ENCODE results near the gene CA4. TPM values are rescaled to one million over a fixed set of nuclear protein-coding genes. Genes with fewer than 3 reads are reported as not detected.

The CA4 gene
- total RNA-seq, 3 donors from 2014 or later: 4.7 to 46.5 (median 12.3) TPM

DNA sequence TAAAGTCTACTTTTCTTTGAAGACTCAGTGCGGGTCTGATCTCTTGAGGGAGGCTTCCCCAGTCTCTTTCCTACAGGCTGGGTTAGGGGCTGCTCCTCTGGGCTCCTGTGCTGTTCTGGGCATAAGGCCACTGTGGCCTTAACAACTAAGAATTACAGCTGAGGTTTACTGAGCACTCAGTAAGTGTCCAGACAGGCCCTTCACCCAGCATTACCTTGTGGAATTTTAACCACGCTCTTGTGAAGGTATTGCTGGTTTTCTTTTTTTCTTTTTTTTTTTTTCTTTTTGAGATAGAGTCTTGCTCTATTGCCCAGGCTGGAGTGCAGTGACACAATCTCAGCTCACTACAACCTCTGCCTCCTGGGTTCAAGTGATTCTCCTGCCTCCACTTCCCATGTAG, 3.6 kb upstream of the CA4 start:
- H3K36me3 ChIP-seq: no peaks in the 10 kb centered on the region
- no peaks in the 10 kb centered on the region for H3K4me1 ChIP-seq
- H3K9me3 ChIP-seq: no peaks in the 10 kb centered on the region
- H3K4me3 ChIP-seq: no peak overlapping the region
- peaks cover 10 to 59% of the 10 kb centered on the region in 2 donors for H3K27me3 ChIP-seq
- intact Hi-C loops (cut with DNase I; ENCODE audit: low total_unique reads): loop anchor here (5.0 kb wide), 1 partner anchor 769 kb away; no protein-coding TSS in a partner anchor
- H3K27ac ChIP-seq: no peak overlapping the region
- TF ChIP-seq POLR2AphosphoS5 (IDR thresholded peaks at IDR 0.05): no peak
- DNase-seq (ENCODE audit: low spot score in 2 of 2): no peak

DNA sequence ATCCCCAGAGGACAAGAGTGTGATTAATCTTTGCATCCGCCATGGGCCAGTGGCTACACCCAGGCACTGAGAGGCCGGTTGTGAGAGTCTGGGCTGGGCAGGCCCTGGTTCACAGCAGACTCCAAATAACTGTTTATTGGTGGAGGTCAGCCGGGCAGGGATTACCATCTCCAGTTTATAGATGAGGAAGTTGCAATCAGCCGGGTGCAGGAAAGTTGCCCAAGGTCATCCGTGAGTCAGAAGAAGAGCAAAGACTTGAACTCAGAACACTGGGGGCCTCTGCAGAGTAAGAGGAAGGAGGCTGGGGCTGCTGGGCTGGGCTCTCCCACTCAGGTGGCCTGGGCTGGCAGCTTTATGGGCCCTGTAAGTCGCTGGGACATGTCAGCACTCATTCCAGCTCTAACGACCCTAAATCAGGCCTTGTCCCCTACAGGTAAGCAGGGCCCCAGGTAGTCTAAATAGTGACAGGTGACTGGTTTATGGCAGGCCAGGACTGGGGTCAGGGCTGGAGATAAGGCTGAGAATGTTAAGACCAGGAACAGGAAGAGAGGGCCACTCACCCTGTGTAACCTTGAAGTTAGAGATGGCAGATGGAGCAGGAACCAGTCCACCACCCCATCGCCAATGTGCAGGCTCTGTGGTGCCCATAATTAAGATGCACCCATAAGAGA, 2.1 kb upstream of the CA4 start:
- intact Hi-C loops (cut with DNase I; ENCODE audit: low total_unique reads): loop anchor here (5.0 kb wide), 1 partner anchor 770 kb away; no protein-coding TSS in a partner anchor
- no peaks in the 10 kb centered on the region for H3K9me3 ChIP-seq
- H3K27me3 ChIP-seq: peaks cover 7 to 62% of the 10 kb centered on the region in 2 donors
- no peaks in the 10 kb centered on the region for H3K4me1 ChIP-seq
- H3K4me3 ChIP-seq: no peak overlapping the region
- no peak for TF ChIP-seq POLR2A (IDR thresholded peaks at IDR 0.05)
- no peak for TF ChIP-seq POLR2AphosphoS5 (IDR thresholded peaks at IDR 0.05)
- TF ChIP-seq, protein P1, sequence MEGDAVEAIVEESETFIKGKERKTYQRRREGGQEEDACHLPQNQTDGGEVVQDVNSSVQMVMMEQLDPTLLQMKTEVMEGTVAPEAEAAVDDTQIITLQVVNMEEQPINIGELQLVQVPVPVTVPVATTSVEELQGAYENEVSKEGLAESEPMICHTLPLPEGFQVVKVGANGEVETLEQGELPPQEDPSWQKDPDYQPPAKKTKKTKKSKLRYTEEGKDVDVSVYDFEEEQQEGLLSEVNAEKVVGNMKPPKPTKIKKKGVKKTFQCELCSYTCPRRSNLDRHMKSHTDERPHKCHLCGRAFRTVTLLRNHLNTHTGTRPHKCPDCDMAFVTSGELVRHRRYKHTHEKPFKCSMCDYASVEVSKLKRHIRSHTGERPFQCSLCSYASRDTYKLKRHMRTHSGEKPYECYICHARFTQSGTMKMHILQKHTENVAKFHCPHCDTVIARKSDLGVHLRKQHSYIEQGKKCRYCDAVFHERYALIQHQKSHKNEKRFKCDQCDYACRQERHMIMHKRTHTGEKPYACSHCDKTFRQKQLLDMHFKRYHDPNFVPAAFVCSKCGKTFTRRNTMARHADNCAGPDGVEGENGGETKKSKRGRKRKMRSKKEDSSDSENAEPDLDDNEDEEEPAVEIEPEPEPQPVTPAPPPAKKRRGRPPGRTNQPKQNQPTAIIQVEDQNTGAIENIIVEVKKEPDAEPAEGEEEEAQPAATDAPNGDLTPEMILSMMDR (IDR thresholded peaks at IDR 0.05): no peak
- no peaks in the 10 kb centered on the region for H3K36me3 ChIP-seq
- DNase-seq (ENCODE audit: low spot score in 2 of 2): no peak
- H3K27ac ChIP-seq: no peak overlapping the region

DNA sequence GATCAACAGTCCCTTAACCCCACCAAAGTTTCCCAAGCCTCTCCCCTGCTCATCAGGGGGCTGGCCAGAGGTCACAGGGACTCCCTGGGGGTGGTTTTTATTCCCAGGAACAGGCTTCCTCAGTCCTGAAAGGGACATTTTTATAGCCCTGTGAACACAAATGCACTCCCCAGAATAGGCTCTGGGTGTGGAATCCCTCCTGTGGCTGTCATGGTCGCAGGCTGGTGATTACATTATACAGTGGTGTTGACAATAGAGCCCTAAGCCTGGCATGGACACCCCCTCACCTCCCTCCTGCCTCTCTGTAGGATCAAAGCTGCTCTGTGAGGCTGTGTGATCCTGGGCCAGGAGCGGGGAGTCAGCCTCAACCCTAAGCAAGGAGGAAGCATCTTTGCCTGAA, 1.4 kb upstream of the CA4 start:
- intact Hi-C loops (cut with DNase I; ENCODE audit: low total_unique reads): loop anchor here (5.0 kb wide), 1 partner anchor 771 kb away; no protein-coding TSS in a partner anchor
- Histone ChIP-seq H3K4me3 (no peak overlapping the region), H3K27ac (no peak overlapping the region)

DNA sequence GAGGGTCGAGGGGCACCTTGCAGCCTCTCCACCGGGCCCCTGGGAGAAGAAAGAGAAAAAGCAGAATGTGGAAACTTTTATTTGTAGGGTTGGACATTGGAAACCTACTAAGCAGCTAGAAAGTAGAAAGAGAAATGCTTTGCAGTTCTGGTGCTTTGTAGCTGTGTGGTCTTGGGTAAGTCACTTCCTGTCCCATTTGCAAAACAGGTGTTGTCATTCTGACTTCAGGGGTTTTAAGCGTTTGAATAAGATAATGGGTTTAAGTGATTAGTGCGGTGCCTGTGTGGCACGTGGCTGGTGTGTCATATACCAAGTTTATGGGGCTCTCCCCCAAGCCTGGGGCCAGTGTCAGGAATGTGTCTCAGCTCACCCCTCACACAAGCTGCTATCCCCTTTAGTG, 1.6 kb downstream of the CA4 start:
- peaks cover 7 to 54% of the 10 kb centered on the region in 2 donors for H3K27me3 ChIP-seq
- no peak for DNase-seq (ENCODE audit: low spot score in 2 of 2)
- TF ChIP-seq POLR2A (IDR thresholded peaks at IDR 0.05): no peak
- TF ChIP-seq POLR2AphosphoS5 (IDR thresholded peaks at IDR 0.05): no peak
- TF ChIP-seq, protein P1 (IDR thresholded peaks at IDR 0.05): no peak
- H3K36me3 ChIP-seq: no peaks in the 10 kb centered on the region
- H3K27ac ChIP-seq: peak overlapping the region in 1 of 2 donors; percentile 35
- no peaks in the 10 kb centered on the region for H3K4me1 ChIP-seq
- peak overlapping the region in 1 of 3 donors; percentile 46 for H3K4me3 ChIP-seq
- H3K9me3 ChIP-seq: no peaks in the 10 kb centered on the region
- intact Hi-C loops (cut with DNase I; ENCODE audit: low total_unique reads): no loop called here

More for the DNA sequence above, 1.4 kb upstream of the CA4 start:
- no peaks in the 10 kb centered on the region for H3K4me1 ChIP-seq
- H3K27me3 ChIP-seq: peaks cover 7 to 62% of the 10 kb centered on the region in 2 donors
- H3K36me3 ChIP-seq: no peaks in the 10 kb centered on the region
- no peak for TF ChIP-seq POLR2A (IDR thresholded peaks at IDR 0.05)
- TF ChIP-seq POLR2AphosphoS5 (IDR thresholded peaks at IDR 0.05): no peak
- TF ChIP-seq, protein P1 (IDR thresholded peaks at IDR 0.05): no peak
- DNase-seq (ENCODE audit: low spot score in 2 of 2): no peak
- no peaks in the 10 kb centered on the region for H3K9me3 ChIP-seq

DNA sequence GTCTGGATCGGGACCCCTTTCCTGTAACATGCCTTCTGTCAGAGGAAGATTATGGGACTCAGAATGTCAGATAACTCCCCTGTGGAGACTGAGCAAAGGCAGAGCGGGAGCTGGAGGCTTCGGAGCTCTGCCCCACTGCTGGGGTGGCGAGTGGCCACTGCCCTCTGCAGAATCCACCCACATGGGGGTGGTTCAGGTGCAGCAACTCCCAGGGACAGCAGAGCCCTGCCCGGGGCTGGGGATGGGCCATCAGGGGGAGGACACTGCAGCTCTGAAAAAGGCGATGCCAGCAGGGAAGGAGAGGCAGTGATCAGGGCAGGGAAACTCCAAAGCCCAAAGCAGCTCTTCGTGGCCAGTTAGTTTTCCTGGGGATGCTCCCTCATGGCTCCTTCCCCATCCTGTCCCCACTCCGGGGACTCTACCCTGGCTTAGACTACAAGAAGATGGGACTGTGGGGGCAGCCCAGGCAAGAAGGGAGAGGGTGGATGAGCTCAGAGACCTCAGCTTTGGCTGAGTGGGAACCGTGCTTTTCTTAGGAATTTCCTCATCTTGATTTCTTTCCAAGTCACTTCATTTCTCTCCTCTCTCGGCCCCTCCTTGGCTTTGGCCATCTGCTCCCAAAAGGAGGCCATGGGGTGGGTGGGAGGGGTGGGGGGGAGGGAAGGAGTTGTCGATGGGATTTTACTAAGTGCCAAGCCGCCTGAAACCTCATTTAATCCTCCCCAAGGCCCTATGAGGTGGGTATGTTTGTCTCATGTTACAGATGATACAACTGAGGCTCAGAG, 4.0 kb downstream of the CA4 start:
- Histone ChIP-seq H3K27ac (peak overlapping the region in 1 of 2 donors; percentile 72), H3K36me3 (no peaks in the 10 kb centered on the region), H3K4me3 (peak overlapping the region in 1 of 3 donors; percentile 19), H3K27me3 (peaks cover 7 to 30% of the 10 kb centered on the region in 2 donors), H3K4me1 (no peaks in the 10 kb centered on the region), H3K9me3 (no peaks in the 10 kb centered on the region)
- no peak for TF ChIP-seq POLR2AphosphoS5 (IDR thresholded peaks at IDR 0.05)
- TF ChIP-seq, protein P1 (IDR thresholded peaks at IDR 0.05): no peak
- TF ChIP-seq POLR2A (IDR thresholded peaks at IDR 0.05): no peak
- no peak for DNase-seq (ENCODE audit: low spot score in 2 of 2)
- intact Hi-C loops (cut with DNase I; ENCODE audit: low total_unique reads): no loop called here
